Liver (tissue), 9 donors: ENCODE measurements around the gene OR5D18. TPM values are rescaled to one million over a fixed set of nuclear protein-coding genes. Genes with fewer than 3 reads are reported as not detected.

Experiments used
- DNase-seq: peaks from one replicate; pipeline ENCODE4 v3.0.0-alpha.2; 2017; ENCODE audit warnings: low spot score
- H3K27ac ChIP-seq, 2 donors: one replicate each; pipeline ENCODE4 v1.7.0; 2013; ENCODE audit warnings: inconsistent platforms in 2 of 2, low read length in 2 of 2, control low read depth in 1 of 2, low read depth in 1 of 2, mild to moderate bottlenecking in 1 of 2
- H3K27me3 ChIP-seq, 4 donors: one replicate each; pipeline versions ENCODE4 v1.6.1 to v1.7.0; 2013; ENCODE audit warnings: low read length in 3 of 4, inconsistent platforms in 1 of 4, mild to moderate bottlenecking in 1 of 4, moderate library complexity in 1 of 4; ENCODE audit not compliant: control insufficient read depth in 4 of 4, insufficient read depth in 4 of 4
- H3K36me3 ChIP-seq, 4 donors: one replicate each; pipeline versions ENCODE4 v1.6.1 to v1.7.0; 2013; ENCODE audit warnings: low read length in 3 of 4, mild to moderate bottlenecking in 3 of 4, low read depth in 1 of 4, moderate library complexity in 1 of 4; ENCODE audit not compliant: control insufficient read depth in 4 of 4, insufficient read depth in 3 of 4
- H3K4me1 ChIP-seq, 4 donors: one replicate each; pipeline versions ENCODE4 v1.6.1 to v1.7.0; 2013; ENCODE audit warnings: low read length in 3 of 4, mild to moderate bottlenecking in 3 of 4, moderate library complexity in 1 of 4; ENCODE audit not compliant: control insufficient read depth in 4 of 4, insufficient read depth in 4 of 4
- H3K4me3 ChIP-seq, 3 donors: one replicate each; pipeline versions ENCODE4 v1.6.1 to v1.7.0; 2013; ENCODE audit warnings: low read length in 3 of 3, control low read depth in 1 of 3, low read depth in 1 of 3, mild to moderate bottlenecking in 1 of 3
- H3K9ac ChIP-seq, 2 donors: one replicate each; pipeline ENCODE4 v1.7.0; 2013; ENCODE audit warnings: low read length in 2 of 2, mild to moderate bottlenecking in 2 of 2, moderate library complexity in 2 of 2, control low read depth in 1 of 2, low read depth in 1 of 2
- H3K9me3 ChIP-seq, 4 donors: one replicate each; pipeline versions ENCODE4 v1.6.1 to v1.7.0; 2013; ENCODE audit warnings: low read length in 3 of 4; ENCODE audit not compliant: control insufficient read depth in 4 of 4
- EGR1 ChIP-seq, 2 donors: IDR thresholded peaks; 2 replicates each; pipeline ENCODE4 v1.6.1; 2016 to 2018; ENCODE audit warnings: antibody characterized with exemption in 2 of 2, low read depth in 2 of 2
- FOXA1 ChIP-seq: IDR thresholded peaks from 2 replicates; pipeline ENCODE4 v1.6.1; 2016; ENCODE audit warnings: antibody characterized with exemption
- GABPA ChIP-seq, 2 donors: IDR thresholded peaks in 1 of 2; conservative IDR thresholded peaks in 1 of 2; 2 replicates each; pipeline ENCODE4 v1.6.1; 2016; ENCODE audit warnings: antibody characterized with exemption in 2 of 2, mild to moderate bottlenecking in 1 of 2, moderate library complexity in 1 of 2
- HNF4A ChIP-seq, 2 donors: conservative IDR thresholded peaks; 2 replicates each; pipeline ENCODE4 v1.6.1; 2016; ENCODE audit warnings: antibody characterized with exemption in 2 of 2, mild to moderate bottlenecking in 2 of 2
- HNF4G ChIP-seq: IDR thresholded peaks from 2 replicates; pipeline ENCODE4 v1.6.1; 2016; ENCODE audit warnings: antibody characterized with exemption
- JUND ChIP-seq, 2 donors: IDR thresholded peaks; 2 replicates each; pipeline ENCODE4 v1.6.1; 2016; ENCODE audit warnings: antibody characterized with exemption in 2 of 2
- NR2F2 ChIP-seq: IDR thresholded peaks from 2 replicates; pipeline ENCODE4 v1.6.1; 2016; ENCODE audit warnings: antibody characterized with exemption
- RAD21 ChIP-seq, 2 donors: IDR thresholded peaks; 2 replicates each; pipeline ENCODE4 v1.6.1; 2016; ENCODE audit warnings: antibody characterized with exemption in 2 of 2, mild to moderate bottlenecking in 2 of 2
- RXRA ChIP-seq, 2 donors: IDR thresholded peaks; 2 replicates each; pipeline ENCODE4 v1.6.1; 2017 to 2018; ENCODE audit warnings: antibody characterized with exemption in 2 of 2, mild to moderate bottlenecking in 1 of 2
- SP1 ChIP-seq: IDR thresholded peaks from 2 replicates; pipeline ENCODE4 v1.6.1; 2018; ENCODE audit warnings: antibody characterized with exemption, mild to moderate bottlenecking
- YY1 ChIP-seq: IDR thresholded peaks from 2 replicates; pipeline ENCODE4 v1.6.1; 2016; ENCODE audit warnings: antibody characterized with exemption, mild to moderate bottlenecking
- WGBS: extraction: QIAGEN DNeasy Blood & Tissue Kit; methylation state at CpG from one replicate; pipeline ENCODE4 v1.1.7; 2013; 5-methylcytosine and 5-hydroxymethylcytosine counted together
- polyA plus RNA-seq, 2 donors: library from polyadenylated mRNA; stranded (reverse) in 1 of 2; unstranded in 1 of 2; fragments of 200-250 nt in 1 of 2; fragments of >200 nt in 1 of 2; fragmentation: Nextera tagmentation in 1 of 2; extraction: Ambion mirVana in 1 of 2; gene quantifications; one replicate each; pipeline versions ENCODE4 v1.2.1 to v1.2.3, GENCODE V29; 2013 to 2015
- total RNA-seq, 2 donors: library from RNA; depleted of rRNA; stranded (reverse); fragments of >200 nt; gene quantifications; one replicate each; pipeline ENCODE4 v1.2.3, GENCODE V29; 2014
- TF ChIP-seq, protein P1 (sequence below): IDR thresholded peaks from 2 replicates; pipeline ENCODE4 v1.6.1; 2016; ENCODE audit warnings: antibody characterized with exemption
- TF ChIP-seq, protein P2 (sequence below): fragments of 150-350 bp; IDR thresholded peaks from 2 replicates; pipeline ENCODE4 v1.5.1; 2017; ENCODE audit warnings: improper control_type of control experiment, low read depth, low read length; ENCODE audit not compliant: missing input control
- TF ChIP-seq, protein P3 (sequence below): IDR thresholded peaks from 2 replicates; pipeline ENCODE4 v1.6.1; 2016; ENCODE audit warnings: antibody characterized with exemption, mild to moderate bottlenecking
- TF ChIP-seq, protein P4 (sequence below): IDR thresholded peaks from 2 replicates; pipeline ENCODE4 v1.6.1; 2016; ENCODE audit warnings: antibody characterized with exemption
- donor health status: healthy.
- donor health status: healthy.
- donor health status: healthy.
- donor health status: healthy.
- donor health status: healthy.

Gene OR5D18
- total and polyA plus RNA-seq, 4 donors, result not detected

DNA sequence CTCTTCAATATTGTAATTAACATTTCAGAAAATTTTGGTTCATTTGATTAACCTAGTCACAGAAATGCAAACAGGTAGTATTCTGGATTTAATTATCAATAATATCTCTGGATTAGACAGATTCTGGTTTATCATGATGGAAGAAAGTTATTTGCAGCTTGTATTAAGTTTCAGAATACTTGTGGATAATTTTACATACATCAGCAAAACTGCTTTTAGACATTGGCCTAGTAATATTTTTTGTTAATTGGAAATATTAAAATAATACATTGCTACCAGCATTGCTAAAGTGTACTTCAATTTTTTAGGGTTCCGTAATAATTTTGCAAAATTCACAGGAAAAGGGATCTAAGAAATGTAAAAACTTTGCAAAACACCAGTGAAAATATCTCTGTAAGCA is 27.8 kb upstream of the OR5D18 start:
- WGBS, result 72% methylated on average over 1 of the region's 1 CpG
- no peaks in the 10 kb centered on the region for H3K27me3 ChIP-seq
- H3K9me3 ChIP-seq, result peaks cover 0 to 3% (median 0%) of the 10 kb centered on the region in 4 donors
- DNase-seq, result no peak
- H3K9ac ChIP-seq, result no peak overlapping the region
- no peaks in the 10 kb centered on the region for H3K4me1 ChIP-seq
- H3K36me3 ChIP-seq, result no peaks in the 10 kb centered on the region
- H3K4me3 ChIP-seq, result no peak overlapping the region
- TF ChIP-seq JUND (IDR thresholded peaks at IDR 0.05) (no peak), GABPA (IDR thresholded peaks at IDR 0.05 in 1 of 2, conservative IDR thresholded peaks at IDR 0.05 in 1 of 2) (no peak)
- TF ChIP-seq, protein P1, sequence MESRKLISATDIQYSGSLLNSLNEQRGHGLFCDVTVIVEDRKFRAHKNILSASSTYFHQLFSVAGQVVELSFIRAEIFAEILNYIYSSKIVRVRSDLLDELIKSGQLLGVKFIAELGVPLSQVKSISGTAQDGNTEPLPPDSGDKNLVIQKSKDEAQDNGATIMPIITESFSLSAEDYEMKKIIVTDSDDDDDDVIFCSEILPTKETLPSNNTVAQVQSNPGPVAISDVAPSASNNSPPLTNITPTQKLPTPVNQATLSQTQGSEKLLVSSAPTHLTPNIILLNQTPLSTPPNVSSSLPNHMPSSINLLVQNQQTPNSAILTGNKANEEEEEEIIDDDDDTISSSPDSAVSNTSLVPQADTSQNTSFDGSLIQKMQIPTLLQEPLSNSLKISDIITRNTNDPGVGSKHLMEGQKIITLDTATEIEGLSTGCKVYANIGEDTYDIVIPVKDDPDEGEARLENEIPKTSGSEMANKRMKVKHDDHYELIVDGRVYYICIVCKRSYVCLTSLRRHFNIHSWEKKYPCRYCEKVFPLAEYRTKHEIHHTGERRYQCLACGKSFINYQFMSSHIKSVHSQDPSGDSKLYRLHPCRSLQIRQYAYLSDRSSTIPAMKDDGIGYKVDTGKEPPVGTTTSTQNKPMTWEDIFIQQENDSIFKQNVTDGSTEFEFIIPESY, result no peak
- no peak overlapping the region for H3K27ac ChIP-seq

DNA sequence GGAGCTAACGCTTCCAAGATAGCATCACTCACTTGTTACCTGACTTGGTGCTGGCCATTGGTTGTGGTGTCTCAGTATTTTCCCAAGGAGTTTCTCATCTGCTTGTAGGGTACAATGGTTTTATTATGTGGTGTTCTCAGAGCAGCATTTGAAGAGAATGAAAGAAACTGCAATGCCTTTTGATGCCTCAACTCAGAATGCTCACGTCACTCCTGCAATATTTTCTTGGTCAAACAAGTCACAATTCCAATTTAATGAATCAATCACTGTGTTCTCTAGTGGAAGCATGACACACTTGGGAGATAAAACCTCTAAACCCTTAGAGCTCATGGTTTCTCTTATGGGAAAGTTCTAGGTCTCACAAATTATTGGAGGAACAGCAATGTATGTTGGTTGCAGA is 26.1 kb upstream of the OR5D18 start:
- no peaks in the 10 kb centered on the region for H3K27me3 ChIP-seq
- H3K9ac ChIP-seq, result no peak overlapping the region
- WGBS, result 68% methylated on average over 2 of the region's 2 CpGs
- no peak for TF ChIP-seq EGR1 (IDR thresholded peaks at IDR 0.05; ENCODE audit: low read depth in 2 of 2)
- no peak for TF ChIP-seq NR2F2
- TF ChIP-seq GABPA (IDR thresholded peaks at IDR 0.05 in 1 of 2, conservative IDR thresholded peaks at IDR 0.05 in 1 of 2), result no peak
- no peak for TF ChIP-seq RAD21 (IDR thresholded peaks at IDR 0.05)
- TF ChIP-seq, protein P2, sequence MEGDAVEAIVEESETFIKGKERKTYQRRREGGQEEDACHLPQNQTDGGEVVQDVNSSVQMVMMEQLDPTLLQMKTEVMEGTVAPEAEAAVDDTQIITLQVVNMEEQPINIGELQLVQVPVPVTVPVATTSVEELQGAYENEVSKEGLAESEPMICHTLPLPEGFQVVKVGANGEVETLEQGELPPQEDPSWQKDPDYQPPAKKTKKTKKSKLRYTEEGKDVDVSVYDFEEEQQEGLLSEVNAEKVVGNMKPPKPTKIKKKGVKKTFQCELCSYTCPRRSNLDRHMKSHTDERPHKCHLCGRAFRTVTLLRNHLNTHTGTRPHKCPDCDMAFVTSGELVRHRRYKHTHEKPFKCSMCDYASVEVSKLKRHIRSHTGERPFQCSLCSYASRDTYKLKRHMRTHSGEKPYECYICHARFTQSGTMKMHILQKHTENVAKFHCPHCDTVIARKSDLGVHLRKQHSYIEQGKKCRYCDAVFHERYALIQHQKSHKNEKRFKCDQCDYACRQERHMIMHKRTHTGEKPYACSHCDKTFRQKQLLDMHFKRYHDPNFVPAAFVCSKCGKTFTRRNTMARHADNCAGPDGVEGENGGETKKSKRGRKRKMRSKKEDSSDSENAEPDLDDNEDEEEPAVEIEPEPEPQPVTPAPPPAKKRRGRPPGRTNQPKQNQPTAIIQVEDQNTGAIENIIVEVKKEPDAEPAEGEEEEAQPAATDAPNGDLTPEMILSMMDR, result no peak
- TF ChIP-seq, protein P3, sequence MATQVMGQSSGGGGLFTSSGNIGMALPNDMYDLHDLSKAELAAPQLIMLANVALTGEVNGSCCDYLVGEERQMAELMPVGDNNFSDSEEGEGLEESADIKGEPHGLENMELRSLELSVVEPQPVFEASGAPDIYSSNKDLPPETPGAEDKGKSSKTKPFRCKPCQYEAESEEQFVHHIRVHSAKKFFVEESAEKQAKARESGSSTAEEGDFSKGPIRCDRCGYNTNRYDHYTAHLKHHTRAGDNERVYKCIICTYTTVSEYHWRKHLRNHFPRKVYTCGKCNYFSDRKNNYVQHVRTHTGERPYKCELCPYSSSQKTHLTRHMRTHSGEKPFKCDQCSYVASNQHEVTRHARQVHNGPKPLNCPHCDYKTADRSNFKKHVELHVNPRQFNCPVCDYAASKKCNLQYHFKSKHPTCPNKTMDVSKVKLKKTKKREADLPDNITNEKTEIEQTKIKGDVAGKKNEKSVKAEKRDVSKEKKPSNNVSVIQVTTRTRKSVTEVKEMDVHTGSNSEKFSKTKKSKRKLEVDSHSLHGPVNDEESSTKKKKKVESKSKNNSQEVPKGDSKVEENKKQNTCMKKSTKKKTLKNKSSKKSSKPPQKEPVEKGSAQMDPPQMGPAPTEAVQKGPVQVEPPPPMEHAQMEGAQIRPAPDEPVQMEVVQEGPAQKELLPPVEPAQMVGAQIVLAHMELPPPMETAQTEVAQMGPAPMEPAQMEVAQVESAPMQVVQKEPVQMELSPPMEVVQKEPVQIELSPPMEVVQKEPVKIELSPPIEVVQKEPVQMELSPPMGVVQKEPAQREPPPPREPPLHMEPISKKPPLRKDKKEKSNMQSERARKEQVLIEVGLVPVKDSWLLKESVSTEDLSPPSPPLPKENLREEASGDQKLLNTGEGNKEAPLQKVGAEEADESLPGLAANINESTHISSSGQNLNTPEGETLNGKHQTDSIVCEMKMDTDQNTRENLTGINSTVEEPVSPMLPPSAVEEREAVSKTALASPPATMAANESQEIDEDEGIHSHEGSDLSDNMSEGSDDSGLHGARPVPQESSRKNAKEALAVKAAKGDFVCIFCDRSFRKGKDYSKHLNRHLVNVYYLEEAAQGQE, result no peak
- TF ChIP-seq, protein P4, sequence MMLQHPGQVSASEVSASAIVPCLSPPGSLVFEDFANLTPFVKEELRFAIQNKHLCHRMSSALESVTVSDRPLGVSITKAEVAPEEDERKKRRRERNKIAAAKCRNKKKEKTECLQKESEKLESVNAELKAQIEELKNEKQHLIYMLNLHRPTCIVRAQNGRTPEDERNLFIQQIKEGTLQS, result no peak
- TF ChIP-seq HNF4A (conservative IDR thresholded peaks at IDR 0.05), result no peak
- no peak for TF ChIP-seq JUND (IDR thresholded peaks at IDR 0.05)
- TF ChIP-seq FOXA1, result no peak
- no peak for TF ChIP-seq SP1
- no peak for TF ChIP-seq HNF4G
- no peak for TF ChIP-seq YY1
- TF ChIP-seq RXRA (IDR thresholded peaks at IDR 0.05), result no peak
- H3K4me1 ChIP-seq, result no peaks in the 10 kb centered on the region
- H3K9me3 ChIP-seq, result no peaks in the 10 kb centered on the region
- no peak for DNase-seq
- no peaks in the 10 kb centered on the region for H3K36me3 ChIP-seq
- H3K27ac ChIP-seq, result no peak overlapping the region
- H3K4me3 ChIP-seq, result no peak overlapping the region
